OCI-LY1 (cell line): ENCODE measurements around the gene OPN4.

ENCODE experiments used
- CTCF ChIP-seq: fragments of 200-600 bp; sonication (generic), shearing (Covaris generic); IDR thresholded peaks from 2 replicates; pipeline ENCODE4 v1.5.1; 2017; ENCODE audit warnings: mild to moderate bottlenecking, antibody characterized with exemption, low read length, moderate library complexity, mixed read lengths
- EZH2 ChIP-seq: fragments of 200-600 bp; sonication (generic), shearing (Covaris generic); IDR thresholded peaks from 2 replicates; pipeline ENCODE4 v1.8.0; 2017; ENCODE audit warnings: borderline replicate concordance, mixed run types, mild to moderate bottlenecking, antibody characterized with exemption, low read length, moderate library complexity, mixed read lengths

DNA sequence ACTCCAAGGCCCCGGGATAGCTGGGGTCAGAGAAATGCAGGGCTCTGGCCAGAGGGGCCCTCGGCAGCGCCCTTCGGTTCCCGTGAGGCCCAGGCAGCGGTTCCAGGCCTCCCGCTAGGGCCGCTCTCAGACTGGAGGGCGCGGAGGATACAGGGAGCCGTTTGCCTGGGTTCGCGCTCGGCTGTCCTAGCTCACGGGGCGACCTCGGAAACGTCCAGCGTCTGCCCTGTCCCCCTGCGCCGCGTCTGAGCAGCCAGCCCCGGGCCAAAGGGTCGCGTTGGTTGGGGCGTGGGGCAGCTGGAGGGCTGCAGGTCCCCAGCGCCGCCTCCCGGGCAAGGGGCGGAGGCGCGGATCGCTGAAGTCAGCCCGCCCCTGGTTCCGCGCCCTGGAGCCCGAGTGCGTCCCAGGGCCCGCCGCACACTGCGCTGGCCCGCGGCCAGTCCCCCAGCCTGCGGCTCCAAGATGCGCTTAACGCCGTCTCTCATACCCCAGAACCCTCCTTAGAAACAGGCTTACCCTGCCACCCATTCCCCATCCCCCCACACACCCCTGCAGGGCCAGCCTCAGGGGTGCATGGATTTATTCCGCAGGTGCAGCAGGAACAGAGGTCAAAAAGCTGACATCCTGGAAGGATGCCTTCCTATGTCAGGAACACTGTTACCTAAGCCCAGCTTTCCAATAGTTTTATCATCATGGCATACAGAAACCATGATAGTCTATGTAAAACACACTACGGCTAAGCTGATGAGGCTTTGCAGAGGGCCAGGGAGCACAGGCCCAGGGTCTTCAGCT, 22.1 kb upstream of the OPN4 start:
- TF ChIP-seq CTCF (no peak), EZH2 (no peak)
